ENCODE measurements around the gene IPO13.

Gene IPO13

DNA sequence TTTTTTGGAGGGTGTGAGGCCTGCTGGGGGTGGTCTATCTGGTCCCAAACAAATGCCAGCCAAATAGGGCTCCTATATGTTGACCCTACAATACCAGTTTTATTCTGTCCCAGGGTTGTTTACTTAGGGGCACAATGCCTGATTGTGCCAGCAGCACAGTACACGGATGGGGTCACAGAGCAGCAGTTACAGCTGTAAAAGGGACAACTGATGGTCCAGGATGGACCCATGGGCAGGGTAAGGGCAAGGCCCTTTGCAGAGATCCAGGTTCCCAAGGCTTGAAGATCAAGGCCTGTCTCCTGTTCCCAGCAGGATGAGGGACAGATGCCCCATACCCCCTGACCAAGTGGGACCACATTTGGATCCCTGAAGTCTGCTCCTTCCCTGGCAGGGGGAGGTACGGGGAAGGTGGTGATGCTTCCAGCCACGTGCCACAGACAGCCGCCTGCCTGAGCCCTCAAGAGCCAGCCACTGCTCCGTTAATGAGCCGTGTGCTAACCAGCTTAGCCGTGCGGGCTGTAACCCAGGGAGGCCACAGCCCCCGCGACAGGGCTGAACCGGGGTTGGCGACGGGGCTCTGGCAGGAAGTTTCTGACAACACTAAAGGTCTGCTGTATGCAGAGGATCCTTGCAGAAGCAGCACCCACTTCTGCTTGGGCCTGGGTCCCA lies 66.3 kb downstream of the IPO13 start:
- no peak for DNase-seq

GRCh38 chr1:44013949-44014348 lies 67.2 kb downstream of the IPO13 start:
- no peak for DNase-seq

- DNase-seq = no peak
Observed at GRCh38 chr1:44014365-44015104, 67.8 kb downstream of the IPO13 start.

- DNase-seq = no peak
Observed at GRCh38 chr1:44015206-44015605, 68.5 kb downstream of the IPO13 start.

GRCh38 chr1:44016041-44016889 lies 69.5 kb downstream of the IPO13 start:
- no peak for DNase-seq

DNA sequence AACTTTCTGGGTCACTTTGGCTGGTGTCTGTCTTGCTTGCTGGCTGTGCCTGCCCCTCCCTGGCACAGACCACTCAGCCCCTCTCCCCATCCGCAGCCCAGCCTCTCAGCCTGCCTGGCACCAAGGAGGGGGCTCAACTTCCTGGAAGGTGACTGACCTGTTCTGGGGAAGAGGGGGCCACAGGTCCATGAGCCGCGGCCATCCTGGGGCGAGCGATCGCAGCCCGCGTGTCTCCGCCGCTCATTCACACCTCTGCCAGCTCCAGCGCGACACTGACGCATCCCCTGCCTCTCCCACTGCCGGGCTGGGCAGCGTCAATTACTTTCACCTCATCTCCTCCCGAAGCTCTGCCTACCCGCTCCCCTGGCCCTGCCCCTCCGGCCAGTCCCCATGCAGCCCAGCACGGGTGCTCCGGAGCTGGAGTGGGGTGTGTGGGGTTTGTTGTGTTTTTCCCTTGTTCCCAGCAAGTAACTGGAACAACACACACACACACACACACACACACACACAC lies 70.2 kb downstream of the IPO13 start:
- no peak for DNase-seq

All from NCI-H1092 (cell line).